ENCODE data around the gene SEPTIN7.

GRCh38 chr7:35755711-35756110 lies 45.1 kb upstream of the SEPTIN7 start:
- TF ChIP-seq CTCF (IDR thresholded peaks at IDR 0.05) (no peak), ZFX (IDR thresholded peaks at IDR 0.05; ENCODE audit: borderline replicate concordance) (no peak)
